Head of caudate nucleus (tissue), 42 donors: ENCODE measurements around the gene SIGLEC10.
A peak's percentile ranks its signal among the peaks of the same experiment; 100 is the strongest.
"Not testable (repeated sequence)": the region's sequence is repeated elsewhere in the genome, so short reads cannot be mapped to it uniquely, and the experiment has no call there.

Experiments used
- DNase-seq, 42 donors: peaks; one replicate each; pipeline versions ENCODE4 v3.0.0 to v3.0.0-alpha.2; 2020 to 2021; ENCODE audit warnings: mixed read lengths in 7 of 42
- intact Hi-C: fragments of 100-400 bp; cut with DNase I; formaldehyde crosslinking; loops from one replicate; pipeline ENCODE4 v1.15.0; 2022

SIGLEC10 gene

DNA sequence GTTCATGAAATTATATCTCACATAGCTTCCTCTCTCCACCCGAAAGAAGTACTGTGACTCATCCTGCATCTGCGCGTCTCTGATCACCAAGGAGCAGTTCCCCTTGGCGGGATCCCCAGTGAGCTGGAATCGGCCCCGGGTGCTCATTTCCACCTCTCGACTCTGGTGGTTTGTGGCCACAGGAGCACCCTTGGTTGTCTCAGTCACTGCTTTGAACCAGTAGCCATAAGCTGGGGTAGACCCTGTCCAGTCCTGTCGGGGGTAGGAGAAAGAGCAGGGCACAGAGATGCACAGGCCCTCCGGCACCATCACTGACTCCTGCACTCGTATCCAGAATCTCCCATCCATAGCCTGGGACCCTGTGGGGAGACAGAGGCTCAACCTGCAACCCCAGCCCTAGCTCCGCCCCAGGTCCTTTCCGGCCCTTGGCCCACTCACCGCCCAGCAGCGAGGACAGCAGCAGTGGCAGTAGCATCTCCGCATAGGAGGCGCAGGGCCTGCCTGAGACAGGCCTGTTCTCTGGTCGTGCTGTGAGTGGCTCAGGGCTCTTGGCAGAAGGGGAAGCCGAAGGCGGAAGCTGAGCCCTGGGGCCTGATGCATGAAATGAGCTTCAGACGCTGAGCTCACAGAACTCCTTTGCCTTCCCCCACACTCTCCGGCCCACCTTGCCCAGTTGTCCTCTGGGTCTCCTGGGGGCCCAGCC, at the start of gene SIGLEC10:
Gene SIGLEC10, minus strand, starts transcription at position 536 of the 703 bp plus-strand sequence. Its CDS starts 61 bp downstream, at position 475.
- DNase-seq = peak in 34 of 42 donors; percentile 11 to 67 (median 40)
- intact Hi-C loops = no loop called here

DNA sequence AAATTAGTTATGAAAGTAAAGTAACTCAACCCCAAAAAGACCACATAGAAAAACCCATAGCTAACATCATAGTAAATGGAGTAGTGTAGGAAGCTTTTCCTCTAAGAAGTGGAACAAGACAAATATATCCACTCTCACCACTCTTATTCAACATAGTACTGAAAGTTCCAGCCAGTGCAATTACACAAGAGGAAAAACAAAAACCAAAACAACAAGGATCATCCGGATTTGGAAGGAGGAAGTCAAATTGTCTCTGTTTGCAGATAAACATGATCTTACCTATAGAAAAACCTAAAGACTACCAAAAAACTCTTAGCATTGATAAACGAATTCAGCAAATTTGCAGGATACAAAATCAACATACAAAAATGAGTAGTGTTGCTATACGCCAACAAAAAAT, 49.3 kb upstream of the SIGLEC10 start:
- DNase-seq = no peak
- intact Hi-C loops = no loop called here

GRCh38 chr19:51463976-51464581, 46.6 kb upstream of the SIGLEC10 start:
- intact Hi-C loops = not testable (repeated sequence)

GRCh38 chr19:51462681-51463080, 45.2 kb upstream of the SIGLEC10 start:
- intact Hi-C loops = no loop called here
- DNase-seq = no peak

More at GRCh38 chr19:51463976-51464581, 46.6 kb upstream of the SIGLEC10 start:
- not testable (repeated sequence) for DNase-seq

DNA sequence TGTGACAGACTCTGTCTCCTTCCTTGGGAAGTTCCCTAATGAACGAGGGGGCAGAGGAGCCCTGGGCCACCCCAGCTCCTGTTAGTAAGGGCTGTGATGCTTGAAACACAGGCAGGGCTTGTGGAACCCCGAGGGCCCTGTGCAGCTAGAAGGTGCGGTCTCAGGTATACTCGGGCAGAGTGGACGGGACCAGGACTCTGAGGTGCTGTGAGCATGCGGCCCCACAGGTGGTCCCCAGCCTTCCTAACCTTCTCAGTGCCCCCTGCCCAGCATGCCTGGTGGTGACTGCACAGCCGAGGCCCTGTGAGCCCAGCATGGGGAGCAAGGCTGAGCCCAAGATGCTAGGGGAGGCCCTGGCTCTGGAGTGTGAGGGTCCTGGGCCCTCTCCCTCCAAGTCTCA, 44.8 kb upstream of the SIGLEC10 start:
- intact Hi-C loops = no loop called here
- peak in 1 of 42 donors; percentile 18 for DNase-seq

DNA sequence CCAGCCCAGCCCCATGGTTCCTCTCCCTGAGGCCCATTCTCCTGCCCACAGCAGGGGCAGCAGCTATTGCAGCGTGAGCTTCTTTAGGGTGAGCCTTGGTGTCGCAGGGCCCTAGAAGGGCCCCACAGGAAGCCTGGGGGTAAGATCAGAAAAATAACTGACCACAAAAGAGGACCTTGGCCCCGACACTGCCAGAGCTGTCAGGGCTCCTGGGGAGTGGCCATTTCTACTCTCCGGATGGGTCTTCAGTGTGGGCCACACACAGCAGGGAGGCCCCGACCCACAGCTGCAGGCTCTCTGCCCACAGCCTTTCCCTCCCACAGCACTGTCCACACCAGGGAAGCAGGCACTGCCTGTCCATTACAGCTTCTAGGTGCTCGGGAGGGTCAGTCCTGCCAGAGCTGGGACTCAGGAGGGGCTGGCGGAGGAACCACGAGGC, 44.3 kb upstream of the SIGLEC10 start:
- intact Hi-C loops = no loop called here
- peak in 25 of 42 donors; percentile 11 to 56 (median 33) for DNase-seq

DNA sequence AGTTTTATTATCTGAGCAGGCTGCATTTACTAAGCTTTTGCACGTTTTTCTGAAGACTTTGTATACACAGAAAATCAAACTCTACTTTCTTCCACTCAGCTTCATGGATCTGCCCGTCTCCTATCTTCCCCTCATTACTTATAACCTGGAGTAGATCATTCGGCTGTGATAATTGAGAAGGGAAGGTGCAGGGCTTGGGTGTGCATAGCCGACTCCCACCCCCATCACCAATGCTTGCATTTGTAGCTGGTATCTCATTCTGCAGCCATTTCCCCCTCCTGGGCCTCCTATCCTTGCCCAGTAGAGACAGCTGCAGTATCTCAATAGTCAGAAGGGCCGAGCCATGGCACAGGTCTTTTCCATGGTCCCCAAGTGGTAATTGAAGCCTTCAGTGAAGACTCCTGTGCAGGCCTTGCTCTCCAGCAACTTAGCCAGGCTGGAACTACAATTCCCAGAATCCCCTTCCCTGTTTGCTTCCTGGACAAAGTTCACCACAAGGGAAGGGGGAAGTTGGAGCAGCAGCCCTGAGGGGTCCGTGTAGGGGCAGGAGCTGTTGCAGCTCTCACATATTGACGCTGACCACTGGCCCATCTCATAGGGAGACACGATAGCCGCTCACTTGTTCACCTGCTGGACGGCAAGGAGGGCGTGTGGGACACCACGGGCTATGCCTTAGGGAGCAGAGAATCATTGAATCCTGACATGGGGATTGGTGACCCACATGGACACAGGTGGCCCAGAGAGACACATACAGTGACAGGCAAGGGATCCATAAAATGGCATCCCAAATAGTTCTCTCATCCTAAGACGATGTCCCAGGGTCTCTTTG, 42.9 kb upstream of the SIGLEC10 start:
- intact Hi-C loops = no loop called here
- DNase-seq = peak in 8 of 42 donors; percentile 19 to 48 (median 36)

- DNase-seq = no peak
- intact Hi-C loops = no loop called here
These were observed 41.6 kb upstream of the SIGLEC10 start for GRCh38 chr19:51458899-51459505.

GRCh38 chr19:51458051-51458645, 40.7 kb upstream of the SIGLEC10 start, which contains the start of gene SIGLEC8:
TSS of gene SIGLEC8 (minus strand) at chr19:51458454. CDS start at chr19:51458387, 67 bp downstream.
- intact Hi-C loops = no loop called here
- DNase-seq = peak in 2 of 42 donors; percentile 11 to 12

DNA sequence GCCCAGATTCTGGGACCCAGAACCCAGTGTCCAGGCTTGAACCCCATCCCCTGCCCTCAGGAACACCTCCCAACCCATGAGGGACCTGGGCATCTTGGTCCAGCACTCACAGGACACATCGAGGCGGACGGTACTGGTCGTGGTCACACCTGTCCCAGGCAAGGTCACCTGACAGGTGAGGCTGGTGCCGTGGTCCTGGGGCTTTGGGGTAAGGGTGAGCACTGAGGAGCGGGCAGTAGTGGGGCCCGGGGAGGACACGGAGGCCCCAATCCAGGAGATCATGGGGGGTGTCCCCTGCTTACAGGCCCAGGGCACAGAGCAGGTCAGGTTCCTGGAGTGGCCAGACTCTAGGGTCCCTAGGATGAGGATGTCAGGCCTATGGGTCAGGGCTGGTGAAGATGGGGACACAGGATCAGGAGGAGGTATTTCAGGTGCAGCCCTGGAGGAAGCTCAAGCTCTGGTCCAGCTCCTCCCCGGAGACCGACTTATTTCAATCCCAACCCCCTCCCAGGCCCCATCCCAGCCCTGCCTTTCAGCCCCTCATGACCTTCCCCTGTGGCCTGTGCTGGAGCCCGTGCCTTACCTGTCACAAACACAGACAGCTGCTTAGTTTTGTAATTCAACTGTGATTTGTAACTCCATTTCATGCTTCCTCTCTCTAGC, 40.0 kb upstream of the SIGLEC10 start:
- DNase-seq = no peak

DNA sequence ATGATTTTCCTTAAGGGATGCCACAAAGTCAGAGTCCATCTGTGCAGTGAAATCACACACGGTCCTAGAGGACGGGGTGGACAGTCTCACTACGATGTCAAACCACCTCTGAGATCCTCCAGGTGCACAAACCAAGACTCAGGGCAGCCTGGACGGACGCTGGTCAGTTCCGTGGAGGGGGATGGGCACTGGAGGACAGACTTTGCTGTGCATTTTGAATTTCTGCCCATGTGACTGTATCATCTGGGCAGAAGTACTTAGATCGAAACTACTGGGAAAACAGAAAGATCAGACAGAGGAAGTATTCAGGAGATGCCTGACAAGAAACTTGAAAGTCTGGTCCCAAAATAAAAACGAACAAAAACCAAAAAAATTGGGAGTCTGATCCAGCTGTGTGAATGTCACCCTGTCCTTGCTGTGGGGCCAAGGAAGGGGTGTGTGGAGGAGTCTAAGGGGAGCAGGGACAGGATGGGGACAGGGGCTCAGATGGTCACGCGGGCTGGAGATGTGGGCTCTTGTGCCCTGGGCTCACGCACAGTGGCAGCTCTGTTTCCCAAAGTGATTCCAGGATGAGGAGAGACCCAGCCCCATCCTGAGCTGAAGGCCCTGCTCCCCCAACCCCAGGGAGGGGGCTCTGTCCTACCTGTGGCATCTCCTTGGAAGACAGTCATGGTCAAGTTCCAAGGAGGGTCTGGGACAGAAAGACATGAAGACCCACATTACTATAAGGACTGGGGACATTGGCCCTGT, 39.3 kb upstream of the SIGLEC10 start:
- peak in 12 of 42 donors; percentile 20 to 57 (median 34) for DNase-seq
- intact Hi-C loops = no loop called here

More for the DNA sequence above, 40.0 kb upstream of the SIGLEC10 start:
- intact Hi-C loops = no loop called here

- DNase-seq = no peak
- intact Hi-C loops = no loop called here
These were observed 33.4 kb upstream of the SIGLEC10 start for GRCh38 chr19:51450730-51451307.

GRCh38 chr19:51448411-51449016, 31.1 kb upstream of the SIGLEC10 start:
- intact Hi-C loops = no loop called here
- no peak for DNase-seq

- intact Hi-C loops = no loop called here
- no peak for DNase-seq
These were observed 30.6 kb upstream of the SIGLEC10 start for GRCh38 chr19:51448011-51448410.

DNA sequence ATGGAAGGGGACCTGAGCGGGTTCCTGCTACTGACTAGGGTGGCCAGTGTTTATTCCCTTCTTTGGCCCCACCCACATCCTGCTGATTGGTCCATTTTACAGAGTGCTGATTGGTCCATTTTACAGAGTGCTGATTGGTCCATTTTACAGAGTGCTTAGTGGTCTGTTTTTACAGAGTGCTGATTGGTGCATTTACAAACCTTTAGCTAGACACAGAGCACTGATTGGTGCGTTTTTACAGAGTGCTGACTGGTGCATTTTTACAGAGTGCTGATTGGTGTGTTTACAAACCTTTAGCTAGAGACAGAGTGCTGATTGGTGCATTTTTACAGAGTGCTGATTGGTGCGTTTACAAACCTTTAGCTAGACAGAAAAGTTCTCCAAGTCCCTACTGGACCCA, 30.1 kb upstream of the SIGLEC10 start:
- intact Hi-C loops, DNase-seq: not testable (repeated sequence)
